Measurements from ENCODE around the gene PARD3. TPM values are rescaled to one million over a fixed set of nuclear protein-coding genes. Genes with fewer than 3 reads are reported as not detected.

Gene PARD3
- total RNA-seq, 2 donors from 2014 or later, result 41.7 to 48.8 TPM

DNA sequence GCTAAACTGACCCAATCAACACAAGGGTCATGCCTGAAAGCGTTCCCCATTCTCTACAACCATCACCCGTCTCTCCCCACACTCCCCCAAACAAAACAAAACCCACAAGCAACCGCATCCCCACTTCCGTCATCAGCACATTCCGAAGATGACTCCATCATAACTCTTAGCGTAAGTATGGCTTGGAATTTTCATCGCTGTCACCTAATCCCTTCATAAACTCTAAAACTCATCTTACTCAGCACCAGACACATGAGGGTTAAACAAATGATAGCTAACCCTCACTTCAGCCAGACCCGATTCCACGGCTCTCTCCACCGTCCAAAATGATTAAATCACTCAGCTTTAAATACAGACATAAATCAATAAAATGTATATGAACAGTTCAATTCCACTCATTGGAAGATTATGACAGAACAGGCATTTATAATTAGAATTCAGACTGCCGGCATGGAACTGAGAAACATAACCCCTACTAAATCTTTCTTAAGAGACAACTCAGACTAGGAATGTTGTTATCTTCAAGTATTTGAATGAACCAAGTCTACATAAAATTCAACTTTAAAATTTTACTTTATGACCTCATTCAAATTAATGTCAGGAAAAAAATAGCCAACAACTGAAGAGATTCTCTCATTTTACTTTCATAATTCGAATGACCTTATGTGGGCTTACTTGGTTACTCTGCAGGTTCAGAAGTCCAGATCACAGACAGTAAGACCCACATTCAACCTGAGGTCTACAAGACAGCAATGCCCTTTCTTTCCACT lies 215.9 kb downstream of the PARD3 start:
- no peaks in the 10 kb centered on the region for H3K9me3 ChIP-seq
- H3K9ac ChIP-seq (ENCODE audit: low read depth in 2 of 2, low read length in 2 of 2), result no peak overlapping the region
- H3K36me3 ChIP-seq, result no peaks in the 10 kb centered on the region
- H3K27ac ChIP-seq, result no peak overlapping the region
- TF ChIP-seq, protein P1, sequence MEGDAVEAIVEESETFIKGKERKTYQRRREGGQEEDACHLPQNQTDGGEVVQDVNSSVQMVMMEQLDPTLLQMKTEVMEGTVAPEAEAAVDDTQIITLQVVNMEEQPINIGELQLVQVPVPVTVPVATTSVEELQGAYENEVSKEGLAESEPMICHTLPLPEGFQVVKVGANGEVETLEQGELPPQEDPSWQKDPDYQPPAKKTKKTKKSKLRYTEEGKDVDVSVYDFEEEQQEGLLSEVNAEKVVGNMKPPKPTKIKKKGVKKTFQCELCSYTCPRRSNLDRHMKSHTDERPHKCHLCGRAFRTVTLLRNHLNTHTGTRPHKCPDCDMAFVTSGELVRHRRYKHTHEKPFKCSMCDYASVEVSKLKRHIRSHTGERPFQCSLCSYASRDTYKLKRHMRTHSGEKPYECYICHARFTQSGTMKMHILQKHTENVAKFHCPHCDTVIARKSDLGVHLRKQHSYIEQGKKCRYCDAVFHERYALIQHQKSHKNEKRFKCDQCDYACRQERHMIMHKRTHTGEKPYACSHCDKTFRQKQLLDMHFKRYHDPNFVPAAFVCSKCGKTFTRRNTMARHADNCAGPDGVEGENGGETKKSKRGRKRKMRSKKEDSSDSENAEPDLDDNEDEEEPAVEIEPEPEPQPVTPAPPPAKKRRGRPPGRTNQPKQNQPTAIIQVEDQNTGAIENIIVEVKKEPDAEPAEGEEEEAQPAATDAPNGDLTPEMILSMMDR (IDR thresholded peaks at IDR 0.05), result no peak
- no peak overlapping the region for H3K4me3 ChIP-seq
- intact Hi-C loops (cut with DNase I), result no loop called here
- no peak for DNase-seq
- no peaks in the 10 kb centered on the region for H3K27me3 ChIP-seq
- H3K4me1 ChIP-seq, result no peaks in the 10 kb centered on the region

DNA sequence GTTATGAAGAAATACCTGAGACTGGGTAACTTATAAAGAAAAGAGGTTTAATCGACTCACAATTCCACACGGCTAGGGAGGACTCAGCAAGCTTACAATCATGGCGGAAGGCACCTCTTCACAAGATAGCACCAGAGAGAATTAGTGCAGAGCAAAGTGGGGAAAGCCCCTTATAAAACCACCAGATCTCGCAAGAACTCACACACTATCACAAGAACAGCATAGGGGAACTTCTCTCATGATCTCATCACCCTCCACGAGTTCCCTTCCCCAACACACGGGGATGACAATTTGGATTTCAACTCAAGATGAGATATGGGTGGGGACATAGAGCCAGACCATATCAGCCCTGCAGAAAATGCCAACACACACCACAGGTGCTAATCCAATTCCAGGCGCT lies 218.7 kb downstream of the PARD3 start:
- no peaks in the 10 kb centered on the region for H3K9me3 ChIP-seq
- H3K4me3 ChIP-seq, result no peak overlapping the region
- TF ChIP-seq, protein P1 (IDR thresholded peaks at IDR 0.05), result no peak
- no peak overlapping the region for H3K9ac ChIP-seq (ENCODE audit: low read depth in 2 of 2, low read length in 2 of 2)
- H3K36me3 ChIP-seq, result no peaks in the 10 kb centered on the region
- no peak overlapping the region for H3K27ac ChIP-seq
- H3K4me1 ChIP-seq, result no peaks in the 10 kb centered on the region
- no peak for DNase-seq
- H3K27me3 ChIP-seq, result no peaks in the 10 kb centered on the region
- intact Hi-C loops (cut with DNase I), result no loop called here

DNA sequence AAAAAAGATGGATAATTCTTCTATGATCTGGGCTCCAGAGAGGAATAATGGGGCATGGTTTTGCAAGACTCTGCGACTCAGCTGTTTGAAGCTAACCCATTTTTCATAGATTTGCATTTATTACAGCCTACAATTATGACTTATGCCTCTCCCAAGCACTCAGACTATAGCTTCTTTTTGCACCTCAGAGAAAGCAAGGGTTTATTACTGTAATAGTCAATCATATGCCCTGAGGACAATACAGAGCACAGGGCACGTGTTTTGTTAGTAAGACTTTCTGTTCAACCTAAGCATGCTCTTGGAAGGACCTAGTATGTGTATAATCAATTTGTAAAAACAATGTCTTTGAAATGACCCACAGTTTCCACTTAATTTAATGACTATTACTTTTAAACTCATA lies 221.2 kb downstream of the PARD3 start:
- no peaks in the 10 kb centered on the region for H3K4me1 ChIP-seq
- H3K36me3 ChIP-seq, result no peaks in the 10 kb centered on the region
- no peaks in the 10 kb centered on the region for H3K9me3 ChIP-seq
- TF ChIP-seq, protein P1 (IDR thresholded peaks at IDR 0.05), result no peak
- no peak overlapping the region for H3K9ac ChIP-seq (ENCODE audit: low read depth in 2 of 2, low read length in 2 of 2)
- H3K27ac ChIP-seq, result no peak overlapping the region
- no peak overlapping the region for H3K4me3 ChIP-seq
- no peak for DNase-seq
- intact Hi-C loops (cut with DNase I), result no loop called here
- no peaks in the 10 kb centered on the region for H3K27me3 ChIP-seq

DNA sequence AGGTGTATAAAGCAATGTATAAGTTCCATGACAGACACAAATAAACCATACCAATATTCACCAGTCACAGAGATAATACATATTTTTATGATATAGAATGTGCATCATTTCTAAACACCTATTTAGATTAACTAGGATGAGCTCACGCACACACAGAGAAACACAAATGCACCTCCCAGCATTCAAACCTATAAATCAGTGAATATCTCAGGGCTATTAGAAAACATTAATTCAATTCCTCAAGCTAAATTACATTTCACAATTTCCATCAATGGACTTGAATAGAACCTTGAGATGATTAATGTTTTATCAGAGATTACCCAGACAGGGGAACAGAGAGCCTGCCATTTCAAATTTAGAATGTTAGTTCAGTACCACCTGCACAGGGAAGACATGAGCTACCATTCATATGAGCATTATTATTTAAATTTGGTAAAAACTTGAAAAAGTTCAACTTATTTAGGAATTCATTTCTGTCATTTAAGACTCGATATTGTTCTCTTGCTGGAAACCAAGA lies 221.7 kb downstream of the PARD3 start:
- Histone ChIP-seq H3K27ac (no peak overlapping the region), H3K36me3 (no peaks in the 10 kb centered on the region), H3K9ac (ENCODE audit: low read depth in 2 of 2, low read length in 2 of 2) (no peak overlapping the region), H3K4me3 (no peak overlapping the region), H3K4me1 (no peaks in the 10 kb centered on the region), H3K27me3 (no peaks in the 10 kb centered on the region), H3K9me3 (no peaks in the 10 kb centered on the region)
- intact Hi-C loops (cut with DNase I), result no loop called here
- TF ChIP-seq, protein P1 (IDR thresholded peaks at IDR 0.05), result no peak
- DNase-seq, result no peak

DNA sequence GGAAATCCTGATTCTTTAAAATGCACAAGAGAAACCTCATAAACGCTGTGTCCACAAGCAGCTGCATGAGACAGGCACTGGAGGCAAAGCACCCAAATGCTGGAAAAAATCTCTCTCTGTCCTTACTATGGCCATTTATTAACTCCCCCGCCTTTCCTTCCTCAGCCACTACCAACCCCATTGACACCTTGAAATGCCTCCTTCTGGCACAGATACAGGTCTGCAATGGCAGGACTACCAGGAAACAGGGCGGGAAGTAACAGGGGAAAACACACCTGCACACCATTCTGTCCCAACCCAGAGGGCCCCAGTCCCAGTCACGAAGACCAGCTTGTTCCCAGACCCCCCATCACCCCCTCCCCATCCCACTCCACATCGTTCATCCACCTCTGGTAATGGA lies 224.3 kb downstream of the PARD3 start:
- H3K9me3 ChIP-seq, result no peaks in the 10 kb centered on the region
- intact Hi-C loops (cut with DNase I), result no loop called here
- H3K9ac ChIP-seq (ENCODE audit: low read depth in 2 of 2, low read length in 2 of 2), result no peak overlapping the region
- no peaks in the 10 kb centered on the region for H3K27me3 ChIP-seq
- H3K36me3 ChIP-seq, result no peaks in the 10 kb centered on the region
- H3K4me1 ChIP-seq, result no peaks in the 10 kb centered on the region
- no peak for DNase-seq
- H3K4me3 ChIP-seq, result no peak overlapping the region
- no peak overlapping the region for H3K27ac ChIP-seq
- TF ChIP-seq, protein P1 (IDR thresholded peaks at IDR 0.05), result no peak

Measured in colonic mucosa (tissue), 4 donors.